ENCODE results near the gene POLG2. TPM values are rescaled to one million over a fixed set of nuclear protein-coding genes. Genes with fewer than 3 reads are reported as not detected.
A peak's percentile ranks its signal among the peaks of the same experiment; 100 is the strongest.

POLG2 gene
- total and polyA plus RNA-seq, 4 donors, result 3.0 to 8.0 (median 6.6) TPM

DNA sequence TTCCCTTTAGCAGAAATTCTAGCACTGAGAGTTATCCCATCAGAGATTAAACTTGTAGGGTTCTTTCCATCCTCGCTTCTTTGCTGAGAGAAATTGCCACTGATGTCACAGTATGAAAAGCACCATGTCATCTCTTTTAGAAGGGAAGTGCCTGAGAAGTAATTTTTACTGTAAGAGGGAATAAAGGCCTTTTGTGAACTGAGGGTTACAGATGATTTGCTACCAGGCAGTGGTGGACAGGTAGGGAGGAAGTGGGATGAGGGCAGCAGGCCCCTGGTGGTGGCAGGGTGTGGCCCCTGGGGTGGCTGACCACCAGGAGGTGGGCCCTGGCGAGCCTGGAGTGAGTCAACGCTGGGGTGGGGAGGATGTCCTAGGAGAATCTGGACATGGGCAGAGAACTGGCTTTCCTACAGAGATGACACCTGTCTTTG lies 54.3 kb downstream of the POLG2 start:
- no peaks in the 10 kb centered on the region for H3K27me3 ChIP-seq (ENCODE audit: control insufficient read depth in 4 of 4, insufficient read depth in 4 of 4, low read length in 3 of 4)
- DNase-seq (ENCODE audit: low spot score), result no peak
- no peaks in the 10 kb centered on the region for H3K36me3 ChIP-seq (ENCODE audit: control insufficient read depth in 4 of 4, insufficient read depth in 3 of 4, low read depth in 1 of 4, low read length in 3 of 4)
- peak overlapping the region; percentile 13 to 56 for H3K27ac ChIP-seq (ENCODE audit: low read depth in 1 of 2, low read length in 2 of 2)
- no peak overlapping the region for H3K4me3 ChIP-seq (ENCODE audit: low read depth in 1 of 3, low read length in 3 of 3)
- TF ChIP-seq FOXA2 (IDR thresholded peaks at IDR 0.05) (no peak), YY1 (IDR thresholded peaks at IDR 0.05) (no peak), GABPA (IDR thresholded peaks at IDR 0.05 in 1 of 2, conservative IDR thresholded peaks at IDR 0.05 in 1 of 2) (no peak), SP1 (IDR thresholded peaks at IDR 0.05) (no peak), NR2F2 (IDR thresholded peaks at IDR 0.05) (no peak), HNF4G (IDR thresholded peaks at IDR 0.05) (no peak), TAF1 (conservative IDR thresholded peaks at IDR 0.05) (no peak), RXRA (IDR thresholded peaks at IDR 0.05) (no peak), JUND (IDR thresholded peaks at IDR 0.05) (no peak), RAD21 (IDR thresholded peaks at IDR 0.05) (no peak)
- TF ChIP-seq, protein P1, sequence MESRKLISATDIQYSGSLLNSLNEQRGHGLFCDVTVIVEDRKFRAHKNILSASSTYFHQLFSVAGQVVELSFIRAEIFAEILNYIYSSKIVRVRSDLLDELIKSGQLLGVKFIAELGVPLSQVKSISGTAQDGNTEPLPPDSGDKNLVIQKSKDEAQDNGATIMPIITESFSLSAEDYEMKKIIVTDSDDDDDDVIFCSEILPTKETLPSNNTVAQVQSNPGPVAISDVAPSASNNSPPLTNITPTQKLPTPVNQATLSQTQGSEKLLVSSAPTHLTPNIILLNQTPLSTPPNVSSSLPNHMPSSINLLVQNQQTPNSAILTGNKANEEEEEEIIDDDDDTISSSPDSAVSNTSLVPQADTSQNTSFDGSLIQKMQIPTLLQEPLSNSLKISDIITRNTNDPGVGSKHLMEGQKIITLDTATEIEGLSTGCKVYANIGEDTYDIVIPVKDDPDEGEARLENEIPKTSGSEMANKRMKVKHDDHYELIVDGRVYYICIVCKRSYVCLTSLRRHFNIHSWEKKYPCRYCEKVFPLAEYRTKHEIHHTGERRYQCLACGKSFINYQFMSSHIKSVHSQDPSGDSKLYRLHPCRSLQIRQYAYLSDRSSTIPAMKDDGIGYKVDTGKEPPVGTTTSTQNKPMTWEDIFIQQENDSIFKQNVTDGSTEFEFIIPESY (IDR thresholded peaks at IDR 0.05), result no peak
- TF ChIP-seq, protein P2, sequence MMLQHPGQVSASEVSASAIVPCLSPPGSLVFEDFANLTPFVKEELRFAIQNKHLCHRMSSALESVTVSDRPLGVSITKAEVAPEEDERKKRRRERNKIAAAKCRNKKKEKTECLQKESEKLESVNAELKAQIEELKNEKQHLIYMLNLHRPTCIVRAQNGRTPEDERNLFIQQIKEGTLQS (IDR thresholded peaks at IDR 0.05), result no peak
- TF ChIP-seq, protein P3, sequence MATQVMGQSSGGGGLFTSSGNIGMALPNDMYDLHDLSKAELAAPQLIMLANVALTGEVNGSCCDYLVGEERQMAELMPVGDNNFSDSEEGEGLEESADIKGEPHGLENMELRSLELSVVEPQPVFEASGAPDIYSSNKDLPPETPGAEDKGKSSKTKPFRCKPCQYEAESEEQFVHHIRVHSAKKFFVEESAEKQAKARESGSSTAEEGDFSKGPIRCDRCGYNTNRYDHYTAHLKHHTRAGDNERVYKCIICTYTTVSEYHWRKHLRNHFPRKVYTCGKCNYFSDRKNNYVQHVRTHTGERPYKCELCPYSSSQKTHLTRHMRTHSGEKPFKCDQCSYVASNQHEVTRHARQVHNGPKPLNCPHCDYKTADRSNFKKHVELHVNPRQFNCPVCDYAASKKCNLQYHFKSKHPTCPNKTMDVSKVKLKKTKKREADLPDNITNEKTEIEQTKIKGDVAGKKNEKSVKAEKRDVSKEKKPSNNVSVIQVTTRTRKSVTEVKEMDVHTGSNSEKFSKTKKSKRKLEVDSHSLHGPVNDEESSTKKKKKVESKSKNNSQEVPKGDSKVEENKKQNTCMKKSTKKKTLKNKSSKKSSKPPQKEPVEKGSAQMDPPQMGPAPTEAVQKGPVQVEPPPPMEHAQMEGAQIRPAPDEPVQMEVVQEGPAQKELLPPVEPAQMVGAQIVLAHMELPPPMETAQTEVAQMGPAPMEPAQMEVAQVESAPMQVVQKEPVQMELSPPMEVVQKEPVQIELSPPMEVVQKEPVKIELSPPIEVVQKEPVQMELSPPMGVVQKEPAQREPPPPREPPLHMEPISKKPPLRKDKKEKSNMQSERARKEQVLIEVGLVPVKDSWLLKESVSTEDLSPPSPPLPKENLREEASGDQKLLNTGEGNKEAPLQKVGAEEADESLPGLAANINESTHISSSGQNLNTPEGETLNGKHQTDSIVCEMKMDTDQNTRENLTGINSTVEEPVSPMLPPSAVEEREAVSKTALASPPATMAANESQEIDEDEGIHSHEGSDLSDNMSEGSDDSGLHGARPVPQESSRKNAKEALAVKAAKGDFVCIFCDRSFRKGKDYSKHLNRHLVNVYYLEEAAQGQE (IDR thresholded peaks at IDR 0.05), result no peak
- TF ChIP-seq, protein P4, sequence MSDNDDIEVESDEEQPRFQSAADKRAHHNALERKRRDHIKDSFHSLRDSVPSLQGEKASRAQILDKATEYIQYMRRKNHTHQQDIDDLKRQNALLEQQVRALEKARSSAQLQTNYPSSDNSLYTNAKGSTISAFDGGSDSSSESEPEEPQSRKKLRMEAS (IDR thresholded peaks at IDR 0.05), result no peak
- no peaks in the 10 kb centered on the region for H3K4me1 ChIP-seq (ENCODE audit: control insufficient read depth in 4 of 4, insufficient read depth in 4 of 4, low read length in 3 of 4)
- H3K9ac ChIP-seq (ENCODE audit: low read depth in 1 of 2, low read length in 2 of 2), result no peak overlapping the region
- H3K9me3 ChIP-seq (ENCODE audit: control insufficient read depth in 4 of 4, low read length in 3 of 4), result peaks cover 4 to 16% (median 6%) of the 10 kb centered on the region in 4 donors
- WGBS, result 80% methylated on average over 3 of the region's 3 CpGs

DNA sequence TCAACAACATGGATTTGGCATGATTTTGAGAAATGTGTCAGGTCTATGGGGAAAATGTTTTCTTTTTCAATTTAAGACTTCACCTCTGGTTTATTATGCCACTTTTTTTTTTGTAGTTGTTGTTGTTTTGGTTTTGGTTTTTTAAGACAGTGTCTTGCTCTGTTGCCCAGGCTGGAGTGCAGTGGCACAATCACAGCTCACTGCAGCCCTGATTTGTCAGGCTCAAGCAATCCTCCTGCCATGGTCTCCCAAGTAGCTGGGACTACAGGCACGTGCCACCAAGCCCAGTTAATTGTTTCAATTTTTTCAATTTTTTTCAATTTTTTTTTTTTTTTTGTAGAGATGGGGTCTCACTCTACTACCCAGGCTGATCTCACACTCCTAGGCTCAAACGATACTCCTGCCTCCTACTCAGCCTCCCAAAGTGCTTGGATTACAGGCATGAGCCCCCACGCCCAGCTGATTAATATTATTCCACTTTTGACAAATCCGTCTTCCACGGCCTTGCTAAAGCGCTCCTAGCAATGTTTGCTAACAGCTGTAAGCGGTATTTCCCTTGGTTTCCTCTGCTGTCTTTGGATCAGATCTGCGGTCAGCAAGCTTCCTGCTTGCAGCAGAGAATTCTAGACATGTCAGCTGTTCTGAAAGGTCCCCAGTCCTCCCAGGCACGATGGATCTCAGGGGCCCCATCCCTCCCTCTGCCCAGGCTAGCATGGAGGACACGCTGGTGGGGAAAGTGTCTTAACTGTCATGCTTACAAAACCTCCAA lies 54.9 kb downstream of the POLG2 start:
- Histone ChIP-seq H3K36me3 (ENCODE audit: control insufficient read depth in 4 of 4, insufficient read depth in 3 of 4, low read depth in 1 of 4, low read length in 3 of 4) (no peaks in the 10 kb centered on the region), H3K9me3 (ENCODE audit: control insufficient read depth in 4 of 4, low read length in 3 of 4) (peaks cover 4 to 20% (median 8%) of the 10 kb centered on the region in 4 donors), H3K9ac (ENCODE audit: low read depth in 1 of 2, low read length in 2 of 2) (no peak overlapping the region), H3K27me3 (ENCODE audit: control insufficient read depth in 4 of 4, insufficient read depth in 4 of 4, low read length in 3 of 4) (no peaks in the 10 kb centered on the region), H3K4me1 (ENCODE audit: control insufficient read depth in 4 of 4, insufficient read depth in 4 of 4, low read length in 3 of 4) (no peaks in the 10 kb centered on the region), H3K4me3 (ENCODE audit: low read depth in 1 of 3, low read length in 3 of 3) (no peak overlapping the region), H3K27ac (ENCODE audit: low read depth in 1 of 2, low read length in 2 of 2) (peak overlapping the region; percentile 7 to 56)
- TF ChIP-seq, protein P3 (IDR thresholded peaks at IDR 0.05), result no peak
- TF ChIP-seq JUND (IDR thresholded peaks at IDR 0.05) (no peak), SP1 (IDR thresholded peaks at IDR 0.05) (no peak), YY1 (IDR thresholded peaks at IDR 0.05) (peak; percentile 18), NR2F2 (IDR thresholded peaks at IDR 0.05) (no peak), FOXA1 (IDR thresholded peaks at IDR 0.05) (no peak), RAD21 (IDR thresholded peaks at IDR 0.05) (no peak), HNF4A (conservative IDR thresholded peaks at IDR 0.05) (no peak)
- TF ChIP-seq, protein P5, sequence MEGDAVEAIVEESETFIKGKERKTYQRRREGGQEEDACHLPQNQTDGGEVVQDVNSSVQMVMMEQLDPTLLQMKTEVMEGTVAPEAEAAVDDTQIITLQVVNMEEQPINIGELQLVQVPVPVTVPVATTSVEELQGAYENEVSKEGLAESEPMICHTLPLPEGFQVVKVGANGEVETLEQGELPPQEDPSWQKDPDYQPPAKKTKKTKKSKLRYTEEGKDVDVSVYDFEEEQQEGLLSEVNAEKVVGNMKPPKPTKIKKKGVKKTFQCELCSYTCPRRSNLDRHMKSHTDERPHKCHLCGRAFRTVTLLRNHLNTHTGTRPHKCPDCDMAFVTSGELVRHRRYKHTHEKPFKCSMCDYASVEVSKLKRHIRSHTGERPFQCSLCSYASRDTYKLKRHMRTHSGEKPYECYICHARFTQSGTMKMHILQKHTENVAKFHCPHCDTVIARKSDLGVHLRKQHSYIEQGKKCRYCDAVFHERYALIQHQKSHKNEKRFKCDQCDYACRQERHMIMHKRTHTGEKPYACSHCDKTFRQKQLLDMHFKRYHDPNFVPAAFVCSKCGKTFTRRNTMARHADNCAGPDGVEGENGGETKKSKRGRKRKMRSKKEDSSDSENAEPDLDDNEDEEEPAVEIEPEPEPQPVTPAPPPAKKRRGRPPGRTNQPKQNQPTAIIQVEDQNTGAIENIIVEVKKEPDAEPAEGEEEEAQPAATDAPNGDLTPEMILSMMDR (IDR thresholded peaks at IDR 0.05; ENCODE audit: low read depth, low read length, missing input control), result no peak
- no peak for DNase-seq (ENCODE audit: low spot score)
- WGBS, result 64% methylated on average over 10 of the region's 10 CpGs

Data from liver (tissue), 9 donors.